H9 (cell line): ENCODE results near the gene NEUROG3. TPM values are rescaled to one million over a fixed set of nuclear protein-coding genes. Genes with fewer than 3 reads are reported as not detected.

ENCODE experiments used
- DNase-seq: peaks from one replicate; pipeline ENCODE4 v3.0.0-alpha.2; 2017
- H2AFZ ChIP-seq: one replicate; pipeline ENCODE4 v1.6.1; 2013; ENCODE audit warnings: mild to moderate bottlenecking, low read length, control low read depth, moderate library complexity
- H2AK5ac ChIP-seq: 2 replicates; pipeline ENCODE4 v1.6.1; 2013; ENCODE audit warnings: low read length, control low read depth, mixed read lengths; ENCODE audit not compliant: insufficient read length
- H2BK120ac ChIP-seq: one replicate; pipeline ENCODE4 v1.6.1; 2013; ENCODE audit warnings: low read depth, mild to moderate bottlenecking, low read length, control low read depth, inconsistent platforms; ENCODE audit not compliant: poor library complexity, severe bottlenecking
- H2BK12ac ChIP-seq: 2 replicates; pipeline ENCODE4 v1.6.1; 2013; ENCODE audit warnings: low read length, control low read depth, mixed read lengths, low read depth; ENCODE audit not compliant: insufficient read length
- H2BK15ac ChIP-seq: 2 replicates; pipeline ENCODE4 v1.6.1; 2013; ENCODE audit warnings: low read depth, low read length, control low read depth
- H2BK20ac ChIP-seq: one replicate; pipeline ENCODE4 v1.6.1; 2013; ENCODE audit warnings: low read depth, mild to moderate bottlenecking, low read length, control low read depth, inconsistent platforms; ENCODE audit not compliant: poor library complexity, severe bottlenecking
- H2BK5ac ChIP-seq: 2 replicates; pipeline ENCODE4 v1.6.1; 2013; ENCODE audit warnings: low read length, control low read depth, mixed read lengths; ENCODE audit not compliant: insufficient read length
- H3K14ac ChIP-seq: 2 replicates; pipeline ENCODE4 v1.6.1; 2013; ENCODE audit warnings: low read length, control low read depth; ENCODE audit not compliant: insufficient read depth
- H3K18ac ChIP-seq: 2 replicates; pipeline ENCODE4 v1.6.1; 2013; ENCODE audit warnings: low read depth, mild to moderate bottlenecking, mixed read lengths, low read length, control low read depth; ENCODE audit not compliant: insufficient read length
- H3K23ac ChIP-seq: 2 replicates; pipeline ENCODE4 v1.6.1; 2013; ENCODE audit warnings: low read length, control low read depth, mixed read lengths, low read depth; ENCODE audit not compliant: insufficient read length
- H3K23me2 ChIP-seq: 2 replicates; pipeline ENCODE4 v1.6.1; 2013; ENCODE audit warnings: low read depth, mild to moderate bottlenecking, mixed read lengths, low read length, control low read depth; ENCODE audit not compliant: insufficient read length, poor library complexity, severe bottlenecking
- H3K27ac ChIP-seq: 2 replicates; pipeline ENCODE4 v1.5.1; 2013; ENCODE audit warnings: low read length, control low read depth, mixed read lengths, low read depth; ENCODE audit not compliant: insufficient read length
- H3K27me3 ChIP-seq: 2 replicates; pipeline ENCODE4 v1.6.1; 2013; ENCODE audit warnings: low read length, control low read depth, inconsistent platforms; ENCODE audit not compliant: insufficient read depth
- H3K4ac ChIP-seq: 2 replicates; pipeline ENCODE4 v1.6.1; 2013; ENCODE audit warnings: low read depth, mild to moderate bottlenecking, control low read depth, inconsistent platforms, low read length, moderate library complexity
- H3K4me1 ChIP-seq: 2 replicates; pipeline ENCODE4 v1.6.1; 2013; ENCODE audit warnings: low read length, control low read depth, inconsistent platforms; ENCODE audit not compliant: insufficient read depth
- H3K4me2 ChIP-seq: 2 replicates; pipeline ENCODE4 v1.6.1; 2013; ENCODE audit warnings: low read length, control low read depth, mixed read lengths; ENCODE audit not compliant: insufficient read length, insufficient read depth
- H3K56ac ChIP-seq: 2 replicates; pipeline ENCODE4 v1.6.1; 2013; ENCODE audit warnings: low read depth, mild to moderate bottlenecking, mixed read lengths, low read length, control low read depth; ENCODE audit not compliant: insufficient read length
- H3K79me1 ChIP-seq: 2 replicates; pipeline ENCODE4 v1.6.1; 2013; ENCODE audit warnings: low read depth, mild to moderate bottlenecking, moderate library complexity, low read length, control low read depth, inconsistent platforms; ENCODE audit not compliant: insufficient read depth, poor library complexity, severe bottlenecking
- H3K79me2 ChIP-seq: 2 replicates; pipeline ENCODE4 v1.6.1; 2013; ENCODE audit warnings: low read length, control low read depth, inconsistent platforms; ENCODE audit not compliant: insufficient read depth
- H3K9ac ChIP-seq: 2 replicates; pipeline ENCODE4 v1.6.1; 2013; ENCODE audit warnings: low read length, control low read depth, mixed read lengths; ENCODE audit not compliant: insufficient read length; ENCODE audit errors: extremely low read depth
- H3K9me3 ChIP-seq: one replicate; pipeline ENCODE4 v1.6.1; 2013; ENCODE audit warnings: low read depth, low read length, inconsistent platforms; ENCODE audit not compliant: control insufficient read depth
- H3T11ph ChIP-seq: one replicate; pipeline ENCODE4 v1.6.1; 2013; ENCODE audit warnings: mild to moderate bottlenecking, low read length, control low read depth, inconsistent platforms
- H4K20me1 ChIP-seq: one replicate; pipeline ENCODE4 v1.6.1; 2013; ENCODE audit not compliant: control insufficient read depth, insufficient read length, insufficient read depth
- H4K5ac ChIP-seq: 2 replicates; pipeline ENCODE4 v1.6.1; 2013; ENCODE audit warnings: low read depth, mild to moderate bottlenecking, mixed read lengths, low read length, control low read depth; ENCODE audit not compliant: insufficient read length
- H4K8ac ChIP-seq: replicated peaks from 2 replicates; pipeline ENCODE4 v1.6.1; 2013; ENCODE audit warnings: low read length, control low read depth, mixed read lengths, low read depth; ENCODE audit not compliant: insufficient read length
- H4K91ac ChIP-seq: 2 replicates; pipeline ENCODE4 v1.6.1; 2013; ENCODE audit warnings: low read depth, mild to moderate bottlenecking, moderate library complexity, mixed read lengths, low read length, control low read depth; ENCODE audit not compliant: insufficient read length
- H3K27ac Mint-ChIP-seq, 3 experiments: 2 replicates in 2 of 3; 3 replicates in 1 of 3; pipeline ENCODE4 v1.8.0; 2020 to 2021; ENCODE audit warnings: mixed read lengths in 3 of 3, mild to moderate bottlenecking in 1 of 3, moderate library complexity in 1 of 3
- H3K27me3 Mint-ChIP-seq: 2 replicates; pipeline ENCODE4 v1.8.0; 2021; ENCODE audit warnings: low read depth, mild to moderate bottlenecking, moderate library complexity, mixed read lengths
- H3K36me3 Mint-ChIP-seq, 3 experiments: 2 replicates in 2 of 3; 3 replicates in 1 of 3; pipeline ENCODE4 v1.8.0; 2020 to 2021; ENCODE audit warnings: low read depth in 3 of 3, mixed read lengths in 3 of 3; ENCODE audit not compliant: insufficient read depth in 1 of 3
- H3K4me1 Mint-ChIP-seq, 2 experiments: 2 replicates each; pipeline ENCODE4 v1.8.0; 2020; ENCODE audit warnings: mixed read lengths in 2 of 2
- H3K4me3 Mint-ChIP-seq, 2 experiments: 2 replicates in 1 of 2; 3 replicates in 1 of 2; pipeline ENCODE4 v1.8.0; 2020 to 2021; ENCODE audit warnings: mild to moderate bottlenecking in 2 of 2, mixed read lengths in 2 of 2, moderate library complexity in 1 of 2
- H3K9me3 Mint-ChIP-seq, 2 experiments: 2 replicates in 1 of 2; 3 replicates in 1 of 2; pipeline ENCODE4 v1.8.0; 2020; ENCODE audit warnings: mild to moderate bottlenecking in 2 of 2, mixed read lengths in 2 of 2, moderate library complexity in 1 of 2
- CTCF ChIP-seq: fragments of 200-600 bp; sonication (generic); conservative IDR thresholded peaks from 3 replicates; pipeline ENCODE4 v1.8.0; 2021; ENCODE audit warnings: antibody characterized with exemption, mild to moderate bottlenecking
- WGBS: extraction: QIAGEN DNeasy Blood & Tissue Kit; methylation state at CpG from one replicate; pipeline ENCODE4 v1.1.7; 2013; ENCODE audit warnings: missing lambda C conversion rate, low lambda C conversion rate, mixed read lengths; ENCODE audit not compliant: insufficient read length; ENCODE audit errors: extremely low coverage; 5-methylcytosine and 5-hydroxymethylcytosine counted together
- total RNA-seq: library from RNA; stranded (reverse); gene quantifications from 2 replicates; pipeline ENCODE4 v1.2.1, GENCODE V29; 2021

Gene NEUROG3
- total RNA-seq, 1 experiment from 2014 or later = not detected

- Histone ChIP-seq H3K14ac (no peak overlapping the region), H3K56ac (no peak overlapping the region), H3K79me1 (no peaks in the 10 kb centered on the region), H4K20me1 (no peaks in the 10 kb centered on the region), H2BK5ac (no peak overlapping the region), H2BK15ac (no peak overlapping the region), H2BK12ac (no peak overlapping the region), H3K4ac (no peak overlapping the region), H3K23me2 (no peaks in the 10 kb centered on the region), H4K91ac (no peak overlapping the region), H4K5ac (no peak overlapping the region), H3K4me1 (no peaks in the 10 kb centered on the region), H3K27ac (no peak overlapping the region), H3K18ac (no peak overlapping the region), H2AFZ (no peak overlapping the region), H3K4me2 (no peak overlapping the region), H3K23ac (no peak overlapping the region), H2BK120ac (no peak overlapping the region), H3K27me3 (no peaks in the 10 kb centered on the region), H2AK5ac (no peak overlapping the region), H4K8ac (no peak overlapping the region), H3K79me2 (no peaks in the 10 kb centered on the region), H3K9me3 (peaks cover 10% of the 10 kb centered on the region), H2BK20ac (no peak overlapping the region), H3K9ac (no peak overlapping the region), H3T11ph (no peak overlapping the region)
- Mint-ChIP-seq H3K36me3 (peaks cover 0 to 24% (median 7%) of the 10 kb centered on the region in 3 experiments; a peak in 6 of 7 replicates), H3K4me3 (no peak overlapping the region), H3K27me3 (peaks cover 68% of the 10 kb centered on the region), H3K27ac (no peak overlapping the region), H3K4me1 (peaks cover 14 to 31% of the 10 kb centered on the region in 2 experiments), H3K9me3 (peaks cover 25 to 28% of the 10 kb centered on the region in 2 experiments)
- no CpG with 5 or more reads among the region's 4 CpGs for WGBS
- no peak for DNase-seq
- no peak for TF ChIP-seq CTCF
These were observed 19.9 kb downstream of the NEUROG3 start for GRCh38 chr10:69553328-69553727.
